K562 (cell line): ENCODE measurements around the gene VTA1.

ENCODE experiments used
- ATF7 ChIP-seq: fragments of 450-650 bp; IDR thresholded peaks from 2 replicates; pipeline ENCODE4 v1.7.1; 2014; ENCODE audit warnings: mild to moderate bottlenecking, moderate library complexity
- CTCF ChIP-seq, 3 experiments: IDR thresholded peaks in 2 of 3; conservative IDR thresholded peaks in 1 of 3; 2 replicates each; pipeline ENCODE4 v1.5.1; 2011 to 2012; ENCODE audit warnings: low read length in 3 of 3, mild to moderate bottlenecking in 3 of 3, control low read depth in 2 of 3, improper control_type of control experiment in 1 of 3, inconsistent platforms in 1 of 3, low read depth in 1 of 3, mixed read lengths in 1 of 3, moderate library complexity in 1 of 3; ENCODE audit not compliant: insufficient read depth in 2 of 3
- CUX1 ChIP-seq: fragments of 200-800 bp; sonication (Bioruptor generic); IDR thresholded peaks from 2 replicates; pipeline ENCODE4 v1.6.1; 2016; ENCODE audit warnings: missing genetic modification characterization, missing compliant biosample characterization
- DPF2 ChIP-seq: fragments of 450-650 bp; IDR thresholded peaks from 2 replicates; pipeline ENCODE4 v1.6.1; 2016
- GTF2F1 ChIP-seq: IDR thresholded peaks from 2 replicates; pipeline ENCODE4 v1.6.1; 2011; ENCODE audit warnings: low read depth, low read length, improper control_type of control experiment
- HNRNPL ChIP-seq: fragments of 200-400 bp; formaldehyde crosslinking; IDR thresholded peaks from 2 replicates; pipeline ENCODE4 v1.6.1; 2017; ENCODE audit warnings: low read depth, mild to moderate bottlenecking, low read length
- MAFF ChIP-seq: IDR thresholded peaks from 2 replicates; pipeline ENCODE4 v1.6.1; 2012; ENCODE audit warnings: low read length, improper control_type of control experiment
- MLLT1 ChIP-seq, 2 experiments: fragments of 450-650 bp; IDR thresholded peaks; 2 replicates each; pipeline ENCODE4 v1.6.1; 2016
- NCOA2 ChIP-seq, 2 experiments: fragments of 450-650 bp; IDR thresholded peaks; 2 replicates each; pipeline ENCODE4 v1.6.1; 2018; ENCODE audit warnings: mild to moderate bottlenecking in 2 of 2, moderate library complexity in 1 of 2; ENCODE audit not compliant: partially characterized antibody in 2 of 2
- NFIC ChIP-seq: fragments of 450-650 bp; IDR thresholded peaks from 2 replicates; pipeline ENCODE4 v1.6.1; 2017; ENCODE audit warnings: mild to moderate bottlenecking, inconsistent platforms
- PHB2 ChIP-seq: fragments of 450-650 bp; IDR thresholded peaks from 2 replicates; pipeline ENCODE4 v1.6.1; 2017; ENCODE audit warnings: low read depth
- SPI1 ChIP-seq: IDR thresholded peaks from 2 replicates; pipeline ENCODE4 v1.6.1; 2011; ENCODE audit warnings: low read depth, low read length, control low read depth, borderline replicate concordance
- ZBED1 ChIP-seq: IDR thresholded peaks from 2 replicates; pipeline ENCODE4 v1.6.1; 2014
- TF ChIP-seq, protein P1 (sequence below): sonication (generic); formaldehyde crosslinking; IDR thresholded peaks from 2 replicates; pipeline ENCODE4 v1.8.0; 2022; ENCODE audit warnings: mild to moderate bottlenecking, low read depth, missing genetic modification reagents

DNA sequence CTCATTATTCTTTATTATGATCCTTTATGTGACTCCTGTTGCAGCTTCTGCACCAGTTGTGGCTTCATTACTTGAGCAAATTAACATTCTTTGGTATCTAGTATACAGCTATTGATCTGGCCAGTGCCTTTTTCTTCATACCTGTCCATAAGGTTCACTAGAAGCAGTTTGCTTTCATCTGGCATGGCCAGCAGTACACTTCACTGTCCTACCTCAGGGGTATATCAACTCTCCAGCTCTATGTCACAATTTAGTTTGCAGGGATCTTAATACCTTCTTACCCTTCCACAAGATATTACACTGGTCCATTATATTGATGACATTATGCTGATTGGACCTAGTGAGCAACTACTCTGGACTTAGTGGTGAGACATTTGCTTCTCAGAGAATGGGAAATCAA, 46.6 kb downstream of the VTA1 start:
- TF ChIP-seq SPI1, result no peak
- TF ChIP-seq HNRNPL, result no peak
- TF ChIP-seq NCOA2 (IDR thresholded peaks at IDR 0.05; ENCODE audit: partially characterized antibody in 2 of 2), result no peak
- TF ChIP-seq ZBED1, result no peak
- TF ChIP-seq MAFF, result no peak
- no peak for TF ChIP-seq NFIC
- TF ChIP-seq GTF2F1, result no peak
- TF ChIP-seq MLLT1 (IDR thresholded peaks at IDR 0.05), result no peak
- no peak for TF ChIP-seq CTCF (IDR thresholded peaks at IDR 0.05 in 2 of 3, conservative IDR thresholded peaks at IDR 0.05 in 1 of 3; ENCODE audit: insufficient read depth in 2 of 3, low read depth in 1 of 3, low read length in 3 of 3)
- no peak for TF ChIP-seq DPF2
- TF ChIP-seq ATF7, result no peak
- TF ChIP-seq, protein P1, sequence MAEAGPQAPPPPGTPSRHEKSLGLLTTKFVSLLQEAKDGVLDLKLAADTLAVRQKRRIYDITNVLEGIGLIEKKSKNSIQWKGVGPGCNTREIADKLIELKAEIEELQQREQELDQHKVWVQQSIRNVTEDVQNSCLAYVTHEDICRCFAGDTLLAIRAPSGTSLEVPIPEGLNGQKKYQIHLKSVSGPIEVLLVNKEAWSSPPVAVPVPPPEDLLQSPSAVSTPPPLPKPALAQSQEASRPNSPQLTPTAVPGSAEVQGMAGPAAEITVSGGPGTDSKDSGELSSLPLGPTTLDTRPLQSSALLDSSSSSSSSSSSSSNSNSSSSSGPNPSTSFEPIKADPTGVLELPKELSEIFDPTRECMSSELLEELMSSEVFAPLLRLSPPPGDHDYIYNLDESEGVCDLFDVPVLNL (CRISPR knock-in tag), result no peak
- no peak for TF ChIP-seq PHB2
- no peak for TF ChIP-seq CUX1 (CRISPR knock-in tag)
